MV-4-11 (cell line): ENCODE data around the gene RASD2.

ENCODE experiments used
- DNase-seq: peaks from one replicate; lab custom pipeline; 2025; lab: John Stamatoyannopoulos, UW

Gene RASD2

DNA sequence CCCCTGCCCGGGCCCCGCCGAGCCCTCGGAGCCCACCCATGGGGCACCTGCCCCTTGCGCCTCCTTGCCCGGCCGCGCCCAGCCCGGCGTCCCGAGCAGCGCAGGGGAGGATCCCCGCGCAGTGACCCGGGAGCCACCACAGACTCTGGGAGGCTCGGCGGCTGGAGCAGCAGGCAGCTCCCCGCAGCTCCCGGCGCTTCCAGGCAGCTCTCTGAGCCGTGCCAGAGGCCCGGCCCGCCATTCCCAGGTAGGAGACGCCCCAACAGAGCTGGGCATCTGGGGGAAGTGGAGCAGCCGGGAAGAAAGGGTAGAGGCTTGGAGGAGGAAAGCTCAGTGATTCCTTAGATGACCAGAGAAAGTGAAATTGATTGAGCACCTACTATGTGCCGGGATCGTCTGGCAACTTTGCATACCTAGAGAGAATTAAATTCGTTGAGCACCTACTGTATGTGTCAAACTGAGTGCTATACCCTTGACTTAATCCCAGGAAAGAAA lies 670 bp downstream of the RASD2 start:
- no peak for DNase-seq

DNA sequence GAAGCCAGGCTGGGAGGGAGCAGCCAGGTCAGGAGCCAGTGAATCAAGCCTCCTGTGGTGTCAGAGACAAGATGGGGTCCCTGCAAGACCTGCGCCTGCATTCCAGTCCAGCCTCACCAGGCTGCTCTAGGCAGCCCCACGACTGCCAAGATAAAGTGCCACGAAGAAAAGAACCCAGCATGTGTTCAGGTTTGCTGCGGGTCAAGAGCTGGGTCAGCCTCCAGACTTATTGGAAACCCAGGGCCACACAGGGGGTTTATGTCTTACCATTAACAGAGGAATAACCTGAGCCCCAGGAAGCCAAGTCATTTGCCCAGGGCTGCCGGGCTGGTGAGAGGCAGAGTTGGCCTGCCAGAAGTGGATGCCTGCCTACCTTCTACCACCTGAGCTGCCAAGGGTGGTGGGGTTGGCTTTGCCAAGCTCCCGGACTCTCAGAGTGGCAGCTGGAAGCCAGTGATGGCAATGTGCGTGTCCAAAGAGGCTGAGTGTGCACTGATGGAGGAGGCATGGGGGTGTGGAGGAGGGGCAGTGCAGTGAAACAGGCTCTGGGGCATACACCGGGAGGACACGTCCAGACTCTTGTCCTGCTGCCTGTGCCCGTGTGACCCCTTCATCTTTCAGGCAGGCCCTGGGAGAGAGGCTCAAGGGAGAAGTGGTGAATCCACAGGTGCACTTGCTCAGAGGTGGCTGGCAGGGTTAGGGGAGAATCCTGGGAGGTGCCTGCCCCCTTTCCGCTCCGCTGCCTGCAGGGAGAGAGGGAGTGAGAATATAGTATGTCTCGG lies 1.7 kb downstream of the RASD2 start:
- DNase-seq, result no peak

DNA sequence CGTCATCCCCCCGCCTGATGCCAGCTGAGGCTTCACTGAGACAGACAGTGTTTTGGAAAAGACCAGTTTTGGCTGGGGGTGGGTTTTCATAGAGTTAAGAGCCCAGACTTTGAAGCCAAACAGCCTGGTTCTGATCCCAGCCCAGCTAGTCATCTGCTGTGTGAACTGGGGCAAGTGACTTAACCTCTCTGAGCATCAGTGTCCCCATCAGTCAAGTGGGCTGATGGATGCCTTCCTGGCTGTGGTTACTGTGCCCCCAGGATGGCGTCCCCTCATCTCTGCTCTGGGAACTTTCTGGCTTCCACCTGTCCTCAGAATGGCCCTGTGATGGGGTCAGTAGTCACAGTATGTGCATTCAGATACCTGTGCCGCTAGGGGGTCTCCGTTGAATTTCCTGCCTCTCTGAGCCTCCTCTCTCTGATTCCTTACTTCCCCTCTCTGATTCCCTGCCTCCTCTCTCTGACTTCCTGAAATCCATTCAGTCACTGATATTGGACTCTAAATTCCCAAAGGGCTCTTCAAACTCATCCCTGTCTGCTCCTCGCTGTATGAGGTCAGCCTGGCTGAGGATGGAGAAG lies 2.4 kb downstream of the RASD2 start:
- no peak for DNase-seq

DNA sequence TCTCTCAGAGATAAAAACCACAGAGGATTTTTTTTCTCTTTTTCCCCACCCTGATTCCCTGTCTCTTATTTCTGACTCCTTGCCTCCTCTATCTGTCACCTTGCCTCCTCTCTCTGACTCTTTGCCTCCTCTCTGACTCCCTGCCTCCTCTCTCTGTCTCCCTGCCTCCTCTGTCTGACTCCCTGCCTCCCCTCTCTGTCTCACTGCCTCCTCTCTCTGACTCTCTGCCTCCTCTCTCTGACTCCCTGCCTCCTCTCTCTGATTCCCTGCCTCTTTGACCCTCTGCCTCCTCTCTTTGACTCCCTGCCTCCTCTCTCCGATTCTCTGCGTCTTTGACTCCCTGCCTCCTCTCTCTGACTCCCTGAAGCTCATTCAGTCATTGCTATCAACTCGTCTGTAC lies 3.1 kb downstream of the RASD2 start:
- DNase-seq, result no peak

DNA sequence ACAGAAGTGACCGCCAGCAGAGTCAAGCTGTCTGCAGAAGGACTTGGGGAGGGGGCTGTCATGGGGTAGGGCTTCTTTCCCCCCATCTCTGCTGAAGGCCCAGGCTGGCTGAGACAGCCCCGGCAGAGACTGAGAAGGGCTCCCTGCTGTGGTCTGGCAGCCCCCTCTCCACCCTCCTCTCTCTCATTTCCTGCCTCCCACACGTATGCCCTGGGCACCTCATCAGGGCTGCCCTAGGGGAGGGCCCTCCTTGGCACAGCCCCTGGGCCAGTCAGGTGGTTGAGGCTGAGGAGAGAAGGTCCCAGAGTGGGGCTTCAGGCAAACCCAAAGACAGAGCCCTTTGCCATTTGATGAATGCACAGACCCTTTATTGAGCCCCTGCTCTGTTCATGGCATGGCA lies 3.6 kb downstream of the RASD2 start:
- DNase-seq, result no peak

DNA sequence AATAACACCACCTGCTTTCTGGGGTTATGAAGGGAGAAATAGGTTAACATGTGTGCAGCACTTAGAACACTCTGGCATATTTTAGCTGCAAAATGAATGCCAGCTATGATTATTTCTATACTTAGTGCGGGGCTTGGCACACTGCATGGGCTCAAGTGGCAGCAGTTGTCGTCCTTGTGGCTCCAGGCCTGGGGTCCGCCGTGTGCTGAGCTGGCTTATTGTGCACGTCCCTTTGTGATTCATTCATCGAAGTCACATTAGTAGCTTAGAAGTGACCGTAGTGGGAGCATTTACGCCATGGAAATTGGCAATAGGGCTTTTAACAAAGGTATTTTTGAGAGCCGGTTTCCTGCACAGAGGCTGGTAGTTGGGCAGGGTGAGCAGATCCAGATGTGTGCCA lies 4.2 kb downstream of the RASD2 start:
- DNase-seq, result no peak

DNA sequence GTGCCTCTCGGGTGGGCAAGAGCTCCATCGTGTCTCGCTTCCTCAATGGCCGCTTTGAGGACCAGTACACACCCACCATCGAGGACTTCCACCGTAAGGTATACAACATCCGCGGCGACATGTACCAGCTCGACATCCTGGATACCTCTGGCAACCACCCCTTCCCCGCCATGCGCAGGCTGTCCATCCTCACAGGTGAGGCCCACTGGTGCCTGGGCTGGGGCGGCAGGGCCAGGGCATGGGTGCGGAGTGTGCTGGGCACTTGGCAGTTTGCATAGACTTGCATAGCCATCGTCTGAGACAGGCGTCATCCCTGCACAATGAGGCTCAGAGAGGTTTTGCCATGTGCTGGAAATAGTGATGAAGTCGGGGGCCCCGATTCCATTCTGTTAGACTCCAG lies 6.3 kb downstream of the RASD2 start:
- DNase-seq, result no peak

DNA sequence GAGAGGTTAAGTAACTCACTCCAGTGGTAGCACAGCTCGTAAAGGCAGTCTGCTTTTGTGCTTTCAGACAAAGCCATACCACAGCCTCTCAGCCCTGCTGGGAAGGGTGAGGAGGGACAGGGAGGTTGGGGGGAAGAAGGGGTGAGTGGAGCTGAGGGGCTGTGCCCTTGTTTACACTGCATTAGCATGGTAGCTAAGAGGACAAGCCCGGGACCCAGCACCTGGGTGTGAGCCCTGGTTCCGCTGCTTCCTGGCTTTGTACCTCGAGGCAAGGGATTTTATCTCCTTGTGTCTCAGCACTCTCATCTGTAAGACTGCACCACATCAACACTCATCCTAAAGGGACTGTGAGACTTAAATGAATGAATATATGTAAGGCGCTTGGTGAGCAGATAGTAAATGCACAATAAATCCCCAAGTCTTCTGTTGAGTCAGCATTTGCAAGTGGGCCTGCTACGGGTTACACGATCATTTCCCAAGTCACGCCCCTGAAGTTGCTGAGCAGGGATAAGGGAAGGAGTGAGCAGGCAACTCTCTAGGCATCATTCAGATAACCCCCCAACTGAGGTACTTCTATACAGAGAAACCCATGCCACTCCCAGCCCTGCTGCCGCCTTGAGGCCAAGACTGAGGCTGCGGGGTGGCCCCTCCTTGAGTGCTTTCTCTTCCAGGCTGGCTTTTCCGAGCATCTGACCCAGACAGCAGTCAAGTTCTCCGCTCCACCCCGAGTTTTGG lies 7.5 kb downstream of the RASD2 start:
- DNase-seq, result no peak

DNA sequence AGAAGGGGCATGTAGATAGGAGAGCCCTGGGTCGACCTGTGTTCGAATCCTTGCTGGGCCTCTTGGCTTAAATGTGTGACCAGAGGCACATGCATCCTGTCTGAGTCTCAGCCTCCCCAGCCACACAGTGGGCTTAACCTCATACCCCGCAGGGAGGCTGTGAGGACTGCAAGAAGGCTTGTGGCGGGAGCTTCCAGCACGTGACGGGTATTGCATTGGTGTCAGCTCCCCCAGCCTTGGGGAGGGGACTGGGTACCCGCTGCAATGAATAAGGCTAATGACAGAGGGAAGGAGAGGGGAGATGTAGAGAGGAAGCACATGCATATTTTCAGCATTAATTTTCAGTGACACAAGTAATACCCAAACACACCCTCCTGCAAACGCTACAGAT lies 8.1 kb downstream of the RASD2 start:
- peak; percentile 15 for DNase-seq

DNA sequence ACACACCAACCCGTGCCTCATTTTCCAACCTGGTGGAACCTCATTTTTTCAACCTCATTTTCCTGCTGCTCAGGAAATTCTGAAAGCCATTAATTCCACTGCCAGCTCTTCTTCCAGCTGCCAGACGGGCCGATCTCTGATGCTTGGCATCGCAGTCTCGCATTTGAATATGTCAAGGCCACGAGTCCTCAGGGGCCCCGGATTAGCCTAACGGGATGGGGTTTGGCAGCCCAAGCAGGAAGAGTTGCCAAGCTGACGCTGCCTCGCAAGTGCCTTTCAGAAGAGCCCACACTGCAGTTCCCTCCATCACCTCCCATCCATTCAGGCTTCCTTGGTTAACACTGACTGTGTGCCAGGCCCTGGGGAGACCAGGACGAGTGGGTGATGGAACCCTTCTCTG lies 8.7 kb downstream of the RASD2 start:
- DNase-seq, result no peak

DNA sequence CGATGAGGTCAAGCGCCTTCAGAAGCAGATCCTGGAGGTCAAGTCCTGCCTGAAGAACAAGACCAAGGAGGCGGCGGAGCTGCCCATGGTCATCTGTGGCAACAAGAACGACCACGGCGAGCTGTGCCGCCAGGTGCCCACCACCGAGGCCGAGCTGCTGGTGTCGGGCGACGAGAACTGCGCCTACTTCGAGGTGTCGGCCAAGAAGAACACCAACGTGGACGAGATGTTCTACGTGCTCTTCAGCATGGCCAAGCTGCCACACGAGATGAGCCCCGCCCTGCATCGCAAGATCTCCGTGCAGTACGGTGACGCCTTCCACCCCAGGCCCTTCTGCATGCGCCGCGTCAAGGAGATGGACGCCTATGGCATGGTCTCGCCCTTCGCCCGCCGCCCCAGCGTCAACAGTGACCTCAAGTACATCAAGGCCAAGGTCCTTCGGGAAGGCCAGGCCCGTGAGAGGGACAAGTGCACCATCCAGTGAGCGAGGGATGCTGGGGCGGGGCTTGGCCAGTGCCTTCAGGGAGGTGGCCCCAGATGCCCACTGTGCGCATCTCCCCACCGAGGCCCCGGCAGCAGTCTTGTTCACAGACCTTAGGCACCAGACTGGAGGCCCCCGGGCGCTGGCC lies 11.0 kb downstream of the RASD2 start:
- no peak for DNase-seq

DNA sequence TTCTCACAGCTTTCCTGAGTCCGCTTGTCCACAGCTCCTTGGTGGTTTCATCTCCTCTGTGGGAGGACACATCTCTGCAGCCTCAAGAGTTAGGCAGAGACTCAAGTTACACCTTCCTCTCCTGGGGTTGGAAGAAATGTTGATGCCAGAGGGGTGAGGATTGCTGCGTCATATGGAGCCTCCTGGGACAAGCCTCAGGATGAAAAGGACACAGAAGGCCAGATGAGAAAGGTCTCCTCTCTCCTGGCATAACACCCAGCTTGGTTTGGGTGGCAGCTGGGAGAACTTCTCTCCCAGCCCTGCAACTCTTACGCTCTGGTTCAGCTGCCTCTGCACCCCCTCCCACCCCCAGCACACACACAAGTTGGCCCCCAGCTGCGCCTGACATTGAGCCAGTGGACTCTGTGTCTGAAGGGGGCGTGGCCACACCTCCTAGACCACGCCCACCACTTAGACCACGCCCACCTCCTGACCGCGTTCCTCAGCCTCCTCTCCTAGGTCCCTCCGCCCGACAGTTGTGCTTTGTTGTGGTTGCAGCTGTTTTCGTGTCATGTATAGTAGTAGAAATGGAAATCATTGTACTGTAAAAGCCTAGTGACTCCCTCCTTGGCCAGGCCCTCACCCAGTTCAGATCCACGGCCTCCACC lies 11.7 kb downstream of the RASD2 start:
- DNase-seq, result peak; percentile 75

DNA sequence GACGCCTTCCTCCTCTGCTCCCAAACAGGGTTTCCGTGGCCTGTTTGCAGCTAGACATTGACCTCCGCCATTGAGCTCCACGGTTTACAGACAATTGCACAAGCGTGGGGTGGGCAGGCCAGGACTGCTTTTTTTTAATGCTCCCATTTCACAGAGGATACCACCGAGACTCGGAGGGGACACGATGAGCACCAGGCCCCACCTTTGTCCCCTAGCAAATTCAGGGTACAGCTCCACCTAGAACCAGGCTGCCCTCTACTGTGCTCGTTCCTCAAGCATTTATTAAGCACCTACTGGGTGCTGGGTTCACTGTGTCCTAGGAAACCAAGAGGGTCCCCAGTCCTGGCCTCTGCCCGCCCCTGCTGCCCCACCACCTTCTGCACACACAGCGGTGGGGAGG lies 12.2 kb downstream of the RASD2 start:
- DNase-seq, result no peak

DNA sequence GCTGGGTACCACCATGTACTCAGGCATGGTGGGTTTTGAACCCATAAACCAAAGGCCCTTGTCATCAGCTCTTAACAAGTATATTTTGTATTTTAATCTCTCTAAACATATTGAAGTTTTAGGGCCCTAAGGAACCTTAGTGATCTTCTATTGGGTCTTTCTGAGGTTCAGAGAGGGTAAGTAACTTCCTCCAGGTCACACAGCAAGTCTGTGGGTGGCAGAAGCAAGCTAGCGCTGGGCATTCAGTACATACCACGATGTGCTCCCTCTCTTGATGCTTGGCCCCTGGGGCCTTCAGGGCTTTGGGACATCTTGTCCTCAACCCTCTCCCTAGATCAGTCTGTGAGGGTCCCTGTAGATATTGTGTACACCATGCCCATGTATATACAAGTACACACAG lies 12.7 kb downstream of the RASD2 start:
- no peak for DNase-seq

DNA sequence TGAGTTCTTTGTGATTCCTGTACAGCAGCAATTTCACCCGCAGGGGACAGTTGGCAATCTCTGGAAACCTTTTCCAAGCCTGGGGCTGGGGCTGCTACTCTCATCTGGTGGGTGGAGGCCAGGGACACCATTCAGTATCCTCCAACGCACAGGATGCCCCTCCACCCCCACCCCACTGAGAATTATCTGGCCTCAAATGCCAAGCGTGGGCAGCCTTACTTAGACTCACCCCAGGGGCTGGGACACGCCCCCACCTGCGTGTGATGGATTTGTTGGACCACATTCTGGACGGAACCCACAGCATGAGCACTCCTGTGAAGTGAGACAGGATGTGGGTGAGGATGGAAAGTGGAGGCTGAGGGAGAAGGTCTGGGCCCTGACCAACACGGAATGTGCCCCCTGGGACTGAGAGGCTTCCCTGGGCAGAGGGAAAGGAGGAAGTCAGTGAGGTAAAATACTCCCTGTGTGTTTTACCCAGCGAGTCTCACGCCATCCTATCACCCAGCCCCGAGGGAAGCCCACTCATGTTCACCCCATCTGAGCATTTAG lies 13.7 kb downstream of the RASD2 start:
- DNase-seq, result no peak

DNA sequence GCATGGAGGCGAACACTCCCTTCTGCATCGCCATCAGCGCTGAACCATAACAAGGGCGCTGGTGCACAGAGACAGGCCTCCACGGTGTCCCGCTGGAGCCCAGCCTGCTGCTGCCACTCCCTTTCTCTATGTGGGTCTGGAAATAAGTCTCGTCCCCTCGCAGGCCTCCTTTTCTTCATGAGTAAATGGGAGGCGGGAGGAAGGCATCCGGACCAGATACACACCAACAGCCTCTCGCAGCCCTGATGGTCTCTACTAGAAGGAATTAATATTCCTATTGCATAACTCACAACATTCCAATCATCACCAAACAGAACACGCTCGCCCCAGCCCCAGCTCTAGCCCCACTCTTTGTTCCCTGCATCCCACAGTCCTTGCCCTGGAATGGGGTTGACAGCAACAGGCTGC lies 14.9 kb downstream of the RASD2 start:
- DNase-seq, result no peak

DNA sequence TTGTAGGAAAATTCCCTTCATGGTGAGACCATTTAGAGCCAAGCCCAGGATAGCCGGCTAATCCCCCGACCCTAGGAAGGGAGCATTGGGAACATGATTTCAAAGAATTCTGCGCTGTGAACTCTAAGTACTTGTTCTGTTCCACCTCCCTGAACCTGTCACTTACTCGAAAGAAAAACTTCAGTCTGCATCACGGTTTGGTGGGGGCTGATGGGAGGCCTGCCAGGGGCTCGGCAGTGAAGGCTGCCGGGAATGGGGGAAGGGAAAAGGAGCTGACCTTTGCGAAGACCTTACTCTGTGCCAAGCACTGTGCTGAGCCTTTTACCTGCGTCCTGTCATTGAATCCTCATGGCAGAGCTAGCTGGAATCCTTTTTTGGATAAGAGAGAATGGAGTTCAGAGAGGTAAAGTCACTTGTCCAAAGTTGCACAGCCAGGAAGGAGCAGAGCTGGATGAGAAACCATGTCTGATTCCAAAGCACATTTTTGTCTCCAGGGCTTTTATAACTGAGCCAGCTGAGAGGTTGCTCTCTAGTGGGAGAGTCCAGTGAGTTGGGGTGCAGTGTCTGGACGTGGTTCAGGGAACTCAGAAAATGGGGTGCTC lies 15.4 kb downstream of the RASD2 start:
- DNase-seq, result no peak

DNA sequence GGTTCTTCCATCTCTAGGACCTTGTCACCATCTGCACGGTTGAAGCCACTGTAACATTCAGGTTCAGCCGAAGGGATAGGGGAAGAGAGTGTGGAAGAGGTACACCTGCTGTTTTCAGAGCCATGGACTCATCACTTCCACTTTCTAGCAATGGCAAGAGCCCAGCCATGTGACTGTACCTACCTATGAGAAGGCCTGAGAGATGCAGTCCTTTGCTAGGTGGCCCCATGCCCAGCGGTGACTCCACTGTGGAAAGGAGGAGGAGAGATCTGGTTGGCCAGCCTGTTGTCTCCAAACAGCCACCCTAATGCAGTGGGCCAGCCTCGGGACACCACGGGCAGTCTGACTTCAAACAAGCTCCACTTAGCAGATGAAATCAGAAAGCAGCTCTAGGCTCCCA lies 16.0 kb downstream of the RASD2 start:
- DNase-seq, result no peak

DNA sequence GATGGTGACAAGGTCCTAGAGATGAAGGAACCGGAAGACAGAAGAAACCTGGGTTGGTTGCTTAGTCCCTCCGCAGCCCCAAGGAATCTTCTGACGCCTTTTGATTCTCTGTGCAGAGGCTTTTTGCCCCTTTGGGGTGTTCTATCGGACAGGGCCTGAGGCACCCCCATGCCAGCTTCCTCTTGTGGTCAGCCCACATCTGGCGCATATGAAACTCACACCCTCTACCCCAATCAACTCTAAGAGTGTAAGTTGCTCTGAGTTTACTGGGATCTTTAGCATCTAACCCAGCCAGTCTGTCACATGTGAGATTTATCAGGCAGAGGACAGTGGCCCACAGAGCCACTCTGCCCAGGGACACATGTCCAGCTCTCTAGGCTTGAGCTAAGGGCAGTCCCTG lies 17.4 kb downstream of the RASD2 start:
- peak; percentile 51 for DNase-seq

DNA sequence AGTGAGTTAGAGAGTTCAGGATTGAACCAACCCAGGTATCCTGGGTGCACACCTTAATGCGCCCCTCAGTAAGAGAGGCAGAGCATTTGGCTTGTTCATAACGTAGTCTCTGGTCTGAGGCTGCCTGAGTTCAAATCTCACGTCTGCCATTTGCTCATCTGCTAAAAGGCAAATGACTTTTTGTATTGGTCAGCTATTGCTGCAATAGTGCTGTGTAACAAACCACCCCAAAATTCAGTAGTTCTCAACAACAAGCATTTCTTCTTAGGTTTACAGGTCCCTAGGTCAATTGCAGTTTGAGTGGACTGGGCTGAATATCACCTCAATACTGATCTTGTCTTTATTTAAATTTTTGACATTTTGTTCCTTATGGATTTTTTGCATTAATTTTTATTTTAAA lies 18.1 kb downstream of the RASD2 start:
- no peak for DNase-seq

DNA sequence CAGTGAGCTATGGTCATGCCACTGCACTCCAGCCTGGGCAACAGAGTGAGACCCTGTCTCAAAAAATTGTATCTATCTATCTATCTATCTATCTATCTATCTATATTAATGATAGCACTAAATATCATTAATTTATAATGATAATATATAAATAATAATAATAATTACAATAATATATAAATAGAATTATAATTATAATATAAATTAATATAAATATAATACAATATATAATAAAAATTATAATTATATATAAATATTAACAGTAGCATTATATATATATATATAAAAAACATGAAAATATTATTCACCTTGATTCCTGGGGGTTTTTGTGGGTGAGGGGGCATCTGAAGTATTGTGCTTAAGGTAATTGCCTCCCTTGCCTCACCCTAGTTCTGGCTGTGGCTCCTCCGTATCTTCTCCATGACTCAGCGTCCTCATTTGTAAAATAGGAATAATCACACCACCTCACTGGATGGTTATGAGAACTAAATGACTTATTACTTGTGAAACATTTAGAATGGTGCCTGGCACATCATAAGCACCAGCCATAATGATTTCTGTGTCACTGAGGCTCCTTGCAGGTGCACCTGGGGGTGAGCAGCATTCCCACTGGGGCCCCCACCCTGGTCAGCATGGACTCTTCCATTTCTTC lies 18.8 kb downstream of the RASD2 start:
- no peak for DNase-seq
